ENCODE measurements around the gene CDK14.

Gene CDK14

DNA sequence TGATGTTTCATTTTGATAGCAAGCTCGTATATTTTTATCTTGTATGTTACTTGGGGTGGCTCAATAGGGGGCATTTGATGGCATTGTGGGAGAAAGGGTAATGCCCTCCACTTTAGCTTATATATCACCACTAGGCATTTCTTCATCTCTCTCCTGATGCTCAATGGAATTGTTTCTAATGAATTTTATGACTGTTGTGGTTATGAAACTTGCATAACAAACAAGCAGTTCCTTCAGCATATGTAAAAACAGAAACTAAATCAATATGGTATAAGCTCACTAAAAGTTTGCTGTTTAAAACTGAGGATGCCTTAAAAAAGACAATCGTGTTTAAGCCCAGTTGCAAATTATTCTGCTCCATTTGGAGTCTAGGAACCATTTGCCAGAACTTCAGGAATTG, 75.5 kb downstream of the CDK14 start:
- Histone ChIP-seq H4K20me1 (ENCODE audit: insufficient read depth, low read length) (no peaks in the 10 kb centered on the region), H3F3A (ENCODE audit: insufficient read depth, low read length) (no peaks in the 10 kb centered on the region), H3K36me3 (ENCODE audit: insufficient read depth, low read length) (no peaks in the 10 kb centered on the region), H3K27me3 (ENCODE audit: insufficient read depth, low read length) (no peaks in the 10 kb centered on the region), H3K79me2 (ENCODE audit: insufficient read depth, low read length) (no peaks in the 10 kb centered on the region), H3K9me2 (ENCODE audit: low read depth, low read length) (no peaks in the 10 kb centered on the region), H3K4me3 (ENCODE audit: low read depth, low read length, poor library complexity, severe bottlenecking) (no peak overlapping the region), H3K9me3 (ENCODE audit: low read length) (no peaks in the 10 kb centered on the region), H3K4me2 (ENCODE audit: low read length) (no peak overlapping the region), H3K4me1 (ENCODE audit: insufficient read depth, low read length, severe bottlenecking) (no peaks in the 10 kb centered on the region), H2AFZ (ENCODE audit: low read length) (no peak overlapping the region), H3K9ac (ENCODE audit: low read length) (no peak overlapping the region), H3K27ac (ENCODE audit: low read depth, low read length, poor library complexity, severe bottlenecking) (no peak overlapping the region)
- TF ChIP-seq EZH2 (IDR thresholded peaks at IDR 0.05; ENCODE audit: borderline replicate concordance, low read length) (no peak), CTCF (IDR thresholded peaks at IDR 0.05; ENCODE audit: low read length) (no peak)

DNA sequence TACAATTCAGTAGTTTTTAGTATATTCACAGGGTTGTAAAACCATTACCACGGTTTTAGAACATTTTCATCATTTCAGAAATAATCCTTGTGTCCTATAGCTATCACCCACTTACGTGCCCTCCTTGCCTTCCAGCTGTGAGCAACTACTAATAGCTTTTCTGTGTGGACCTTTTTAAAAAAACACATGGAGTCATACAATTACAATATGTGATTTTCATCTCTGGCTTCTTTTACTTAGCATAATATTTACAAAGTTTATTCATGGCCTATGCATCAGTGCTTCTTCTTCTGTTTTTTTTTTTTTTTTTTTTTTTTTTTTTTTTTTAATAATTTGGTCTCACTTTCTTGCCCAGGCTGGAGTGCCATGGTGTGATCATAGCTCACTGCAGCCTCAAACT, 76.1 kb downstream of the CDK14 start:
- H3K27ac ChIP-seq (ENCODE audit: low read depth, low read length, poor library complexity, severe bottlenecking) = no peak overlapping the region
- H2AFZ ChIP-seq (ENCODE audit: low read length) = no peak overlapping the region
- no peak overlapping the region for H3K4me3 ChIP-seq (ENCODE audit: low read depth, low read length, poor library complexity, severe bottlenecking)
- no peaks in the 10 kb centered on the region for H4K20me1 ChIP-seq (ENCODE audit: insufficient read depth, low read length)
- no peaks in the 10 kb centered on the region for H3K9me2 ChIP-seq (ENCODE audit: low read depth, low read length)
- no peaks in the 10 kb centered on the region for H3F3A ChIP-seq (ENCODE audit: insufficient read depth, low read length)
- no peaks in the 10 kb centered on the region for H3K79me2 ChIP-seq (ENCODE audit: insufficient read depth, low read length)
- no peaks in the 10 kb centered on the region for H3K36me3 ChIP-seq (ENCODE audit: insufficient read depth, low read length)
- H3K27me3 ChIP-seq (ENCODE audit: insufficient read depth, low read length) = no peaks in the 10 kb centered on the region
- no peaks in the 10 kb centered on the region for H3K4me1 ChIP-seq (ENCODE audit: insufficient read depth, low read length, severe bottlenecking)
- H3K9me3 ChIP-seq (ENCODE audit: low read length) = no peaks in the 10 kb centered on the region
- no peak for TF ChIP-seq EZH2 (IDR thresholded peaks at IDR 0.05; ENCODE audit: borderline replicate concordance, low read length)
- no peak for TF ChIP-seq CTCF (IDR thresholded peaks at IDR 0.05; ENCODE audit: low read length)
- H3K4me2 ChIP-seq (ENCODE audit: low read length) = no peak overlapping the region
- H3K9ac ChIP-seq (ENCODE audit: low read length) = no peak overlapping the region

DNA sequence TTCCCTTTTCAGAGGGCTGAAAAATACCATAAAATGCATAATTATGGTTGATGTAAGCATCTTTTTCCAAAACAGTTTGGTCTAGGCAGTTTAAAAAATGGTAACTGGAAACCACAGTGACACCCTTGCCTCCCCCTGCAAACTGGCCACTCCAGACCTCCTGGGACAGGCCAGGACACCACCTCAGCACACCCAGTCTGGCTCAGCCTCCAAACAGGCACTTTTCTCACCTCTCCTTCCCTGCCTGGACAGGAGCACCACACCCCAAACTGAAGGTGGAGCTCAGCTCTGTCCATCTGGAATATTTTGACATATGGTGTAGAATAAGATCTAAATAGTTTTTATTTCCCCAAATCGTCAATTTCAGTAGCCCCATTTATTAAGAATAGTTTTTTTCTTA, 78.5 kb downstream of the CDK14 start:
- no peak overlapping the region for H2AFZ ChIP-seq (ENCODE audit: low read length)
- no peak overlapping the region for H3K4me3 ChIP-seq (ENCODE audit: low read depth, low read length, poor library complexity, severe bottlenecking)
- no peak overlapping the region for H3K4me2 ChIP-seq (ENCODE audit: low read length)
- TF ChIP-seq EZH2 (IDR thresholded peaks at IDR 0.05; ENCODE audit: borderline replicate concordance, low read length) (no peak), CTCF (IDR thresholded peaks at IDR 0.05; ENCODE audit: low read length) (no peak)
- no peaks in the 10 kb centered on the region for H3F3A ChIP-seq (ENCODE audit: insufficient read depth, low read length)
- H3K27ac ChIP-seq (ENCODE audit: low read depth, low read length, poor library complexity, severe bottlenecking) = no peak overlapping the region
- no peaks in the 10 kb centered on the region for H3K79me2 ChIP-seq (ENCODE audit: insufficient read depth, low read length)
- H3K9me3 ChIP-seq (ENCODE audit: low read length) = no peaks in the 10 kb centered on the region
- H4K20me1 ChIP-seq (ENCODE audit: insufficient read depth, low read length) = no peaks in the 10 kb centered on the region
- H3K4me1 ChIP-seq (ENCODE audit: insufficient read depth, low read length, severe bottlenecking) = no peaks in the 10 kb centered on the region
- no peaks in the 10 kb centered on the region for H3K27me3 ChIP-seq (ENCODE audit: insufficient read depth, low read length)
- H3K9me2 ChIP-seq (ENCODE audit: low read depth, low read length) = no peaks in the 10 kb centered on the region
- no peaks in the 10 kb centered on the region for H3K36me3 ChIP-seq (ENCODE audit: insufficient read depth, low read length)
- no peak overlapping the region for H3K9ac ChIP-seq (ENCODE audit: low read length)
